NOMO-1 treated with DMSO at 0.1 percent for 48 hours (cell line): ENCODE results near the gene SLC30A3.
"Not testable (repeated sequence)": the region's sequence is repeated elsewhere in the genome, so short reads cannot be mapped to it uniquely, and the experiment has no call there.

Source experiments
- DNase-seq: peaks from one replicate; lab custom pipeline; 2025; ENCODE audit not compliant: unreplicated experiment; lab: John Stamatoyannopoulos, UW

SLC30A3 gene

DNA sequence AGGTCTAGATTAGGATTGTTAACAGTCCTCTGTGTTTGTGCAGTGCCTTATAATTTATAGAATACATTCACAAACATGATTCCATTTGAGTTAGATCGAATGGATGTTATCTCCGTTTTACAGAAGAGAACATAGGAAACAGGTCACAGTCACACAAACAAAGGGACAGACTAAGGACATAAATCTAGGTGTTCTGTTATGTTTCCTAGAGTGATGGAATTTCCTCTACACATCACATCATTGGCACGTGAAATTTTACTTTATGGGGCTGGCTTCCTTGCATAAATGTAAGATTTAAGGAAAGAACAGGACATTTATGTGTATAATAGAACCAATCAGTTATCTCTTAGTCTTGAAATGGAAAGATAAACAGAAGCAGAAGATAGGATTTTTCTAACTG is 25.8 kb upstream of the SLC30A3 start:
- DNase-seq, result no peak

- DNase-seq, result no peak
These were observed 22.6 kb upstream of the SLC30A3 start for GRCh38 chr2:27285481-27285880.

DNA sequence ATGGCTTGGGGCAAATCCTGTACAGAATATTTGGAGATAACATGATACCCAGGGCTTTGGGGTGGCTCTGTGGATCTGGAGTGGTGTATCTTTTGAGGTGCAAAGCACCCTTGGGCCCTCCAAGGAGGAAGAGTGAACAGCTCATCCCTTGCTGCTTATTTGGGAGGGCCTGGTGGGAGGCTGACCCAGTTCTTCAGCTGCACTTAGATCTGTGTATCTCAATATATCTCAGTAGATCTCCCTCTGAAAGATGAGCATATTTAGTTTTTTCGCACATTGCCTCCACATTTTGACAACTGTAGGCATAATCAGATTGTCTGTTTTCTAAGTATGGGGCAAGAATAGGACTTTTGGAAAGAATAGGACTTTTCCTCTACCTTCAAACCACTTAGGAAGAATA is 22.1 kb upstream of the SLC30A3 start:
- no peak for DNase-seq

DNA sequence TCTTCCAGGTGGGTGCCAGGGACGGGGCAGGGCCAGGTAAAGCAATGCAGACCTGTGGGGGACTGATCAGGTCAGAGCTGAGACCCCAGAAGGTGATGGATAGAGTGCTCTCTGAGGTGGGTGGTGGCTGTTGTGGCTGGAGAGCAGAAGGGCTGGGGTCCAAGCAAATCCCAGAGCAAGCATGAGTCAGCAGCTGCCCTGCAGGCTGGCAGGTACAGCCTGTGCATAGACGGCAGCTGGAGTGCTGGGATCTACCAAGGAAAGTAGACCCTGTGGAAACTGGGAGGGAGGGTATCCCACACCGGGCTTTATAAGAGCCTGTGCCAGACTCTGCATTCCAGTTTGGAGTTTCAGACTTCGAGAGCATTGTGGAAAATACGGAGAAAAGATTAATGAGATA is 20.0 kb upstream of the SLC30A3 start:
- DNase-seq, result no peak

- no peak for DNase-seq
These were observed 19.2 kb upstream of the SLC30A3 start, which contains the start of gene TRIM54 for GRCh38 chr2:27281855-27282559. Gene TRIM54, plus strand, starts transcription at chr2:27282429. Its CDS starts 303 bp downstream, at chr2:27282732.

- no peak for DNase-seq
These were observed 18.6 kb upstream of the SLC30A3 start for GRCh38 chr2:27281442-27281841.

- no peak for DNase-seq
These were observed 18.0 kb upstream of the SLC30A3 start for GRCh38 chr2:27280826-27281225.

DNA sequence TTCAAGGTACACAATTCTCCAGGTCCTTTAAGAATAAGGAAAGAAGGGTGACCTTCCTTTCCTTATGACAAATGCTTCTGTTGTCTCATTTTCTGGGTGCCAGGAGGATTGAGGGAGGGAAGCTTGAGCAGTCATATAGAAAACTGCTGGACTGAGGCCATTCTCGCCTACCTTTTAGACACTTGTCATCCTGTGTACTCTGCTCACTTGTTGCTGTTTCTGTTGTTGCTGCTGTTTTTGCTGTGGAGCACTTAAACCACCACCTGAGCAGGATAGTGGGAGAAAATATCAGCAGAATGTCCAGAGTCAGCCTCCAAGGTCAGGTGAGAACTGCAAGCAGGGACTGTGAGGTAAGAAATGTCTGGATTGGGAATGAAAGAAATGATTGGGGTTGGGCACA is 15.2 kb upstream of the SLC30A3 start:
- DNase-seq, result no peak

DNA sequence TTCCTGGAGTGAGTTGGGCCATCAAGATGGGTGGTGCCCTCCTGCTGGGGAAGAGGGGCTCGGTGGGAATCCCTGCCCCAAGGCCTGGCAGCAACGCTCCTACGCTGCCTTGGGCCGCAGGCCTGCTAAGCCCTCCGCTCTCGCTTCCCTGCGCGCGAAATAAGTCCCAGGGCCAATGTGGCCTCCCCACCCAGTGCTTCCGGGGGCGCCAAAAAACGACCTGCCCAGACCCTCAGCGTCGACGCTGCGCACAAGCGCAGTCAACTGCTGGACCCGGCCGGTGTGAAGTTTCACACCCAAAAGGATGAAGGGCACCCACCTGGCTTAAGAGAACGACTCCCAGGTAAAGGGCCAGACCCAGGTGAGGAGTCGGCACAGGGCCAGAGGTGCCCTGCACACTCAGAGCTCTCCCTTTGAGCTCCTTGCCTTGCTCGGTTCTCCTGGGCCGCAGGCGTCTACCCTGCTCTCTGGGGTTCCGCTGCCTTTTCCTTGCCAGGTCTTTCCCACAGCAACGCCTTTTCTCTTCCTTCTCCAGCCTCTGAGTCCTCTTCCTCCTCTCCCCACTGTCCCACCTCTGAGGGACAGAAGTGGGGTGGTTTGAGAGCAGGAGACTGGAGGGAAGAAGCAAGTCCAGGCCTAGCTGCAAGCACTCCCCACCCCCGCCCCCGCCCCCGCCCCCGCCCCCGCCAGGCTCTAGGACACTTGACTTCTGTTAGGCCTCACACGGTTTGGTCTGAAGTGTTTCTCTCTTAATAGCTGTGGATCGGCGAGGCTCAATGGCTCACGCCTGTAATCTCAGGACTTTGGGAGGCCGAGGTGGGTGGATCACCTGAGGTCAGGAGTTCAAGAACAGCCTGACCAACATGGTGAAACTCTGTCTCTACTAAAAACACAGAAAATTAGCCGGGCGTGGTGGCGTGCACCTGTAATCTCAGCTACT is 12.6 kb upstream of the SLC30A3 start, which contains the start of gene DNAJC5G:
Gene DNAJC5G, plus strand, starts transcription at position 223 of the 940 bp plus-strand sequence. CDS start 1,296 bp downstream, outside the sequence.
- no peak for DNase-seq

- DNase-seq, result not testable (repeated sequence)
These were observed 10.0 kb upstream of the SLC30A3 start for GRCh38 chr2:27272537-27273522.

GRCh38 chr2:27271631-27272340 is 8.9 kb upstream of the SLC30A3 start:
- no peak for DNase-seq

- no peak for DNase-seq
These were observed 7.8 kb upstream of the SLC30A3 start for GRCh38 chr2:27270670-27271069.

- no peak for DNase-seq
These were observed 7.3 kb upstream of the SLC30A3 start for GRCh38 chr2:27270131-27270530.

- DNase-seq, result not testable (repeated sequence)
These were observed 5.4 kb upstream of the SLC30A3 start for GRCh38 chr2:27268296-27268695.

- DNase-seq, result no peak
These were observed 2.7 kb upstream of the SLC30A3 start for GRCh38 chr2:27265536-27265870.

DNA sequence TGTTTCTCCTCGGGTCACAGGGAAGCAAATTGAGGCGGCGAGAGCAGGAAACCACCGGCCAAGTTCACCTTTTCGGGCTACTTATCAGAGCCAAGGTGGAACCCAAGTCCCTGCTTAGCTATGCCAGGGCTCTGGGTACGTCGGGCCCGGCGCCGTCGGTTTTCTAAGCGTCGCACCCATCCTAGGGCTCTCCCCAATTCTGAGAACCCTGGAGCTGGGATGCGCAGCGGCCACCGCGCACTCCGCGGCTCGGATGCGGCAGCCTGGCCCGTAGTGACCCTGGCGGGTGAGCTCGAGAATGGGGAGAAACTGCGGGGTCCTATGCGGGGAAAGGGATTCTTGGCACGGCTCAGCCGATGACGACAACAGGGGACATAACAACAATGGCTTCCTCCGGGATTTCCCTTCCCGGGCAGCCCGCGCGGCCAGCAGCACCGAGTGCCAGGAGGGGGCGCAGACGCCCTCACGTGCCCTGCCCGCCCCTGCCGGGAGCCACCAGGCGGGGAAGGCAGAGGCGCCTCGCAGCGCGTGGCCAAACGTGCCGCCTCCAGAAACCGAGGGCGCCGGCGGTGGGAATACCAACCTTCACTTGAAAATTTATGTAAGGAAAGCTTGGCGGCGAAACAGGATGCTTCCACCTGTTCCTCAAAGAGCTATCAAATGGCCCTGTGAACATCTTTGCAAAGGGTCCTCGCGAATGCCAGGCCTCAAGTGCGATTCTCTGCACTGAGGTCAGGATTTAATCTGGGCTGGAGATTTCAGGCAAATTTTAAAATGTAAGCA is 2.1 kb upstream of the SLC30A3 start:
- no peak for DNase-seq

- DNase-seq, result no peak
These were observed 1.5 kb upstream of the SLC30A3 start for GRCh38 chr2:27264253-27264752.

DNA sequence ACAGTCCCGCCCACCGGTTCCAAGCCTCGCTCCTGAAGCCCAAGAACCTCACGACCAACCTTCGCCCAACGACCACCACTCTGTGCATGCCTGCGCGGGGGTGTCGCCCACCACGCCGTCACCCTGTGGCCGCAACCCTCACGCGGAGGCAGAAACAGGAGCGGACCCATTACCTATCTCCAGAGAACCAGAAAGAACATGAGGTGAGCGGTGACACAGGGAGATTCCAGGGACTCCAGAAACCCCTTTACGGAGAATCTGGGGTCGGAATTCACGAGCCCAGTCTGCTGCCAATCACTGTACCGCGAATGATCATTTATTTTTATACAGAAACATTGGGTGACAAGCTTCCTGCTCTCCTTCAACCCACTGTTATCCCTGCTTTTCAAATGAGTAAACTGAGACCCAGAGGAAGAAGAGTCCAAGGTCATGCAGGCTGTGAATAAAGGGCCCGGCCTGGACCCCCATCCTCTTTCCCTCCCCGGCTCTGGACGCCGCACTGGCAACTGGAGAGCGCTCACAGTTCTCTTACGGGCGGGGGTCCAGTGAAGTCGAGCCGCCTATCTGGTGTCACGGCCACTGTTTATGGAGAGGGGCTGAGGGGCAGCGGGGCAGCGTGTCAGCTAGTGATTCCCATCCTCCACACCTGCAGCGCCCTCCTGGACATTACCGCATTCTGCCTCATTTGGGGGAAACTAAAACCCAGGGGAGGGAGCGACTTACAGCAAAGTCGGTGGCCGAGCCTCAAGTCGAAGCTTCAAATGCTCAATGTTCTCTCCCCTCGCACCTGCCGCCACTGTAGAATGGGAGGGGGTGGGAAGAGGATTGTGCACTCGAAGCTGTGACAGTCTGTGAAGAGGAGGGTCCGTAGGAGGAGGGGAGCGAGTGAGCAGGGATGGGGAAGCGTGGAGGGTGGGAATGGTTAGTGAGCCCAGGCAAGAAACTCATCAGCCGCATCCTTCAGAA is 723 bp upstream of the SLC30A3 start:
- no peak for DNase-seq
